GM13976 (cell line): ENCODE results near the gene ROBO1.

ENCODE experiments used
- DNase-seq: peaks from one replicate; pipeline ENCODE4 v3.0.0; 2012; ENCODE audit warnings: low spot score
- CTCF ChIP-seq: IDR thresholded peaks from 2 replicates; pipeline ENCODE4 v1.5.1; 2012; ENCODE audit warnings: borderline replicate concordance, mild to moderate bottlenecking; ENCODE audit not compliant: insufficient read depth; ENCODE audit errors: extremely low read depth, missing control alignments, control extremely low read depth
- in situ Hi-C: fragments of 300-500 bp; cut with MboI; formaldehyde crosslinking; loops from one replicate; pipeline ENCODE4 v1.12.0; 2022; ENCODE audit warnings: low sequenced_read_pairs, mixed read lengths, inconsistent platforms; ENCODE audit not compliant: unreplicated experiment

ROBO1 gene

GRCh38 chr3:79041621-79042020, 726.2 kb downstream of the ROBO1 start:
- in situ Hi-C loops = loop anchor here (10.0 kb wide), 1 partner anchor 377 kb away; no protein-coding TSS in a partner anchor
- TF ChIP-seq CTCF = no peak
- DNase-seq = no peak

GRCh38 chr3:79040701-79041100, 727.1 kb downstream of the ROBO1 start:
- no peak for TF ChIP-seq CTCF
- in situ Hi-C loops = loop anchor here (10.0 kb wide), 1 partner anchor 376 kb away; no protein-coding TSS in a partner anchor
- no peak for DNase-seq

DNA sequence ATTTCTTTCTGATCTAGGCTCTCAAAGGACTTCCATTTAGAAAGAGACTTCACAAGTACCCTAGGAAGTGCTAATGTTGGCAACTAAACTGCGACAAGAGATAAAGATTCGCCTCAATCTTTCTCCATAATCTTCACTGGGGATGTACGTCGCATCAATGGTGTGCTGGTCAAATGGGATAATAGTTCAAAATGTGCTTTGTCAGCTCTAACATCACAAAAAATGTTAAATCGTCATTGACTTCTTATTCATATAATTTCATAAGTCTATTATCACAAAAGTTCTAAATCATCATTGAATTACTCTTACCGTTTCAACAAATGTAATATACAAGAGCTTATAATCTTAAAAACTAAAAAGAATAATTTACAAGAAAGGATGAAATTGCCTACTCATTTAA, 727.7 kb downstream of the ROBO1 start:
- no peak for TF ChIP-seq CTCF
- in situ Hi-C loops = loop anchor here (10.0 kb wide), 1 partner anchor 375 kb away; no protein-coding TSS in a partner anchor
- DNase-seq = no peak

- no peak for TF ChIP-seq CTCF
- in situ Hi-C loops = no loop called here
- DNase-seq = no peak
Observed at GRCh38 chr3:79039192-79039591, 728.6 kb downstream of the ROBO1 start.

DNA sequence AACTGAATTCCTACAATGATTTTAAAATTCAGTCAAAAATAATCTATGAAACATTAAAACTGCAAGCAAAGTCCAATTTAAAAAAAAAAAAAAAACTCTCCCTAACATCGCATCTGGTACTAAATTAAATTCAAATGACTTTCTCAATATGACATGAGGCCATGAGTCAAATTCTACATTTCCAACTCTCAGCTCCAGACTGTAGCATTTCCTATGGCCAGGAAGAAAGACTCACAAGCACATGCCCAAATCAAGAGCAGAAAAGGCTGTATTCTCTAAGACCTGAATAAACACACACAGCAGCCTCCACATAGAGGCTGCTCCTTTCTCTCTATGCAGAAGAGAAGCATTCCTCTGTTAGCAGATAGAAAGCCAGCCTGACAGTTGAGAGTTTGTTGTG, 729.2 kb downstream of the ROBO1 start:
- in situ Hi-C loops = no loop called here

GRCh38 chr3:79038057-79038456, 729.7 kb downstream of the ROBO1 start:
- TF ChIP-seq CTCF = no peak
- in situ Hi-C loops = no loop called here
- no peak for DNase-seq

More for the DNA sequence above, 729.2 kb downstream of the ROBO1 start:
- DNase-seq = no peak
- TF ChIP-seq CTCF = no peak
